DOHH2 (cell line): Measurements from ENCODE around the gene MED29.
"Not testable (repeated sequence)": the region's sequence is repeated elsewhere in the genome, so short reads cannot be mapped to it uniquely, and the experiment has no call there.

Source experiments
- H3F3A ChIP-seq: fragments of 200-600 bp; sonication (generic), shearing (Covaris generic); 2 replicates; pipeline ENCODE4 v1.6.0; 2016; ENCODE audit warnings: antibody characterized with exemption, mild to moderate bottlenecking; ENCODE audit not compliant: control insufficient read depth, insufficient read depth
- H3K27ac ChIP-seq: fragments of 200-600 bp; sonication (generic); 2 replicates; pipeline ENCODE4 v1.5.1; 2014; ENCODE audit warnings: low read depth, mild to moderate bottlenecking, low read length, moderate library complexity
- H3K27me3 ChIP-seq: fragments of 200-600 bp; sonication (generic); 2 replicates; pipeline ENCODE4 v1.6.1; 2014; ENCODE audit warnings: mild to moderate bottlenecking, low read length, mixed read lengths; ENCODE audit not compliant: control insufficient read depth
- H3K36me3 ChIP-seq: fragments of 200-600 bp; sonication (generic); 2 replicates; pipeline ENCODE4 v1.6.1; 2014; ENCODE audit warnings: mild to moderate bottlenecking, low read length, moderate library complexity, mixed read lengths; ENCODE audit not compliant: control insufficient read depth
- H3K4me1 ChIP-seq: fragments of 200-600 bp; sonication (generic); 2 replicates; pipeline ENCODE4 v1.6.1; 2014; ENCODE audit warnings: mild to moderate bottlenecking, low read length, mixed read lengths; ENCODE audit not compliant: control insufficient read depth
- H3K4me2 ChIP-seq: fragments of 200-600 bp; sonication (generic); 2 replicates; pipeline ENCODE4 v1.6.0; 2014; ENCODE audit warnings: mild to moderate bottlenecking, low read length, moderate library complexity
- H3K4me3 ChIP-seq: fragments of 200-600 bp; sonication (generic); 2 replicates; pipeline ENCODE4 v1.5.1; 2014; ENCODE audit warnings: mild to moderate bottlenecking, low read length, mixed read lengths
- H3K79me2 ChIP-seq: fragments of 200-600 bp; sonication (generic); 2 replicates; pipeline ENCODE4 v1.6.1; 2014; ENCODE audit warnings: mild to moderate bottlenecking, low read length, mixed read lengths; ENCODE audit not compliant: control insufficient read depth
- H3K9me2 ChIP-seq: fragments of 200-600 bp; sonication (generic); replicated peaks from 2 replicates; pipeline ENCODE4 v1.6.1; 2014; ENCODE audit warnings: mild to moderate bottlenecking, low read length, mixed read lengths; ENCODE audit not compliant: control insufficient read depth
- H3K9me3 ChIP-seq: fragments of 200-600 bp; sonication (generic); 2 replicates; pipeline ENCODE4 v1.6.1; 2014; ENCODE audit warnings: antibody characterized with exemption, low read length, mixed read lengths; ENCODE audit not compliant: control insufficient read depth, insufficient read depth
- H4K20me1 ChIP-seq: fragments of 200-600 bp; sonication (generic); 2 replicates; pipeline ENCODE4 v1.6.0; 2014; ENCODE audit warnings: low read depth, mild to moderate bottlenecking, antibody characterized with exemption, low read length, moderate library complexity; ENCODE audit not compliant: control insufficient read depth, insufficient read depth
- EZH2phosphoT487 ChIP-seq: fragments of 200-600 bp; sonication (generic); IDR thresholded peaks from 2 replicates; pipeline ENCODE4 v1.6.1; 2017; ENCODE audit warnings: borderline replicate concordance, mild to moderate bottlenecking, antibody characterized with exemption, low read length, moderate library complexity, mixed read lengths
- TF ChIP-seq, protein P1 (sequence below): fragments of 200-600 bp; sonication (generic); IDR thresholded peaks from one replicate; pipeline ENCODE4 v1.5.1; 2014; ENCODE audit warnings: antibody characterized with exemption, mild to moderate bottlenecking, low read depth, low read length; ENCODE audit not compliant: poor library complexity, severe bottlenecking

The MED29 gene

DNA sequence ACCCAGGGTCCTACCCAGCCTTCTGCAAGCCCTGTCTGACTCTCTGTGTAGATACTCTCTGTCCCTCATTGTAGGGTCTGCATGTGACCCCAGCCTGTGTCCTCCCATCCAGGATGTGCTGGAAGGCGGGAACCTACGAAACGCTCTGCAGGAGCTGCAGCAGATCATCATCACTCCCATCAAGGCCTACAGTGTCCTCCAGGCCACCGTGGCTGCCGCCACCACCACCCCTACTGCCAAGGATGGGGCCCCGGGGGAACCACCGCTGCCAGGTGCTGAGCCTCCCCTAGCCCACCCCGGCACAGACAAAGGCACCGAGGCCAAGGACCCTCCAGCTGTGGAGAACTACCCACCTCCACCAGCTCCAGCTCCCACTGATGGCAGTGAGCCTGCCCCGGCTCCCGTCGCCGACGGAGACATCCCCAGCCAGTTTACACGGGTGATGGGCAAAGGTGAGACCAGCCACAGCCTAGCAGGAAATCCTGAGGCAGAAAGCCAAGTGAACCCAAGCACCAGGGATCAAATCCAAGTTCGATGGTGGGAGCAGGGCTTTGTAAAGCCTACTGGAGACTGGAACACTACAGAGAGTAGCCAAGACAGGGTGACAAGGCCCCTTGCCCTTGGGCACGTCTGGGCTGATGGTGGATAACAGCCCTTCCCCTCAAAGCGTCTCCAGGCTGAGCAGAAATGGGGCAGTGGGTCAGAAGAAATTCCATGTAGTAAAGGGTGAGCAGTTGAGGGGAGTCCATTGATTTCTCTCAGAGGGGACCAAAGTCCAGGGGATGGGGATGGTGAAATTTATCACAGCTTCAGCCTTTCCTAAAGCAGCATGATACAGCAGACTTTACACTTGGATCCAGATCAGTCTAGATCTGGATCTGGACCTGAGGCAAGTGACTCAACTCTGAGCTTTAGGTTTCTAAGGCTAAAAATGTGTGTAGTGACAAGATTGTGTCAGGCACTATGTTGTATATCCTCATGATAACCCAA, 13.5 kb upstream of the MED29 start:
- H3K9me3 ChIP-seq = no peaks in the 10 kb centered on the region
- H3K79me2 ChIP-seq = no peaks in the 10 kb centered on the region
- no peaks in the 10 kb centered on the region for H3K9me2 ChIP-seq
- TF ChIP-seq, protein P1, sequence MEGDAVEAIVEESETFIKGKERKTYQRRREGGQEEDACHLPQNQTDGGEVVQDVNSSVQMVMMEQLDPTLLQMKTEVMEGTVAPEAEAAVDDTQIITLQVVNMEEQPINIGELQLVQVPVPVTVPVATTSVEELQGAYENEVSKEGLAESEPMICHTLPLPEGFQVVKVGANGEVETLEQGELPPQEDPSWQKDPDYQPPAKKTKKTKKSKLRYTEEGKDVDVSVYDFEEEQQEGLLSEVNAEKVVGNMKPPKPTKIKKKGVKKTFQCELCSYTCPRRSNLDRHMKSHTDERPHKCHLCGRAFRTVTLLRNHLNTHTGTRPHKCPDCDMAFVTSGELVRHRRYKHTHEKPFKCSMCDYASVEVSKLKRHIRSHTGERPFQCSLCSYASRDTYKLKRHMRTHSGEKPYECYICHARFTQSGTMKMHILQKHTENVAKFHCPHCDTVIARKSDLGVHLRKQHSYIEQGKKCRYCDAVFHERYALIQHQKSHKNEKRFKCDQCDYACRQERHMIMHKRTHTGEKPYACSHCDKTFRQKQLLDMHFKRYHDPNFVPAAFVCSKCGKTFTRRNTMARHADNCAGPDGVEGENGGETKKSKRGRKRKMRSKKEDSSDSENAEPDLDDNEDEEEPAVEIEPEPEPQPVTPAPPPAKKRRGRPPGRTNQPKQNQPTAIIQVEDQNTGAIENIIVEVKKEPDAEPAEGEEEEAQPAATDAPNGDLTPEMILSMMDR = no peak
- no peak for TF ChIP-seq EZH2phosphoT487
- H4K20me1 ChIP-seq = no peaks in the 10 kb centered on the region
- H3K27ac ChIP-seq = no peak overlapping the region
- no peaks in the 10 kb centered on the region for H3K4me1 ChIP-seq
- H3F3A ChIP-seq = no peaks in the 10 kb centered on the region
- peaks cover 57% of the 10 kb centered on the region for H3K36me3 ChIP-seq
- H3K27me3 ChIP-seq = no peaks in the 10 kb centered on the region
- H3K4me3 ChIP-seq = no peak overlapping the region
- no peak overlapping the region for H3K4me2 ChIP-seq

DNA sequence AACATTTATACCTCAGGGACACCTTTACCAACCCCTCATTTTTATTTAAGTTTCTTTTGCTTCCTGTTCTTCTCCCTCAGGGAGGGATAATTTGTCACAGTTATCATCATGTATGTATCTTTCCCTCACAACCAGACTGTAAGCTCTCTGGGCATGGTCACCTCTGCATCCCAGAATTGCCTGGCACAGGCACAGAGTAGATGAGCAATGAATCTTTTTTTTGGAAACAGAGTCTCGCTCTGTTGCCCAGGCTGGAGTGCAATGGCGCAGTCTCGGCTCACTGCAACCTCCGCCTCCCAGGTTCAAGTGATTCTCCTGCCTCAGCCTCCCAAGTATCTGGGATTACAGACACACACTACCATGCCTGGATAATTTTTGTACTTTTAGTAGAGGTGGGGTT, 11.8 kb upstream of the MED29 start:
- not testable (repeated sequence) for H3K27ac ChIP-seq, H3K79me2 ChIP-seq, H3K4me1 ChIP-seq, H3K9me2 ChIP-seq, H3K4me2 ChIP-seq, H4K20me1 ChIP-seq, H3K9me3 ChIP-seq, H3K27me3 ChIP-seq, H3K4me3 ChIP-seq, H3F3A ChIP-seq
- H3K36me3 ChIP-seq = peaks cover 52% of the 10 kb centered on the region

DNA sequence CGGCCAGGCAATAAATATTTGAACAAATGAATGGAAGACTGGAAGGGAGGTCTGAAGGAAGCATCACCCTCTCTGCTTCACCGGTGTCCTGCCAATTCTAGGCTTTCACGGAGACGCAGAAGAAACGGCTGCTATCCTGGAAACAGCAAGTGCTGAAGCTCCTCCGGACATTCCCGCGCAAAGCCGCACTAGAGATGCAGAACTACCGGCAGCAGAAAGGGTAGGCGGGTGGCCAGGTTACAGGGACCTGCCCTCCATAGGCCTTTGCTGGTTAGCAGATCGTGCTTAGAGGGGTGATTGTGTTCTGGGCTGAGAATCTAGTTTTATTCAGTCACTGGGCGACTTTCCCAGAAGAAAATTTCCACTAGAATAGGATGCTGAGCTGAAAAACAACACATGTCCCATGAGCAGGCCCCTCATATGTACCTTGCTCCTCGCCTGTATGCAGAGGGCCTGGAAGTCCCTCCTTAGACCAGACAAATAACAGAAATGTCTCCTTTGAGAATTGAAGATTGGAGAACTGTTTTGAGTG, 11.2 kb upstream of the MED29 start:
- no peak overlapping the region for H3K27ac ChIP-seq
- no peaks in the 10 kb centered on the region for H3K79me2 ChIP-seq
- no peaks in the 10 kb centered on the region for H3K27me3 ChIP-seq
- no peaks in the 10 kb centered on the region for H4K20me1 ChIP-seq
- H3K4me1 ChIP-seq = no peaks in the 10 kb centered on the region
- H3K4me3 ChIP-seq = no peak overlapping the region
- no peak for TF ChIP-seq EZH2phosphoT487
- TF ChIP-seq, protein P1 = no peak
- H3K36me3 ChIP-seq = peaks cover 53% of the 10 kb centered on the region
- H3K9me3 ChIP-seq = no peaks in the 10 kb centered on the region
- H3K9me2 ChIP-seq = no peaks in the 10 kb centered on the region
- no peaks in the 10 kb centered on the region for H3F3A ChIP-seq
- H3K4me2 ChIP-seq = no peak overlapping the region
